H1 (cell line): ENCODE measurements around the gene SNAPIN. TPM values are rescaled to one million over a fixed set of nuclear protein-coding genes. Genes with fewer than 3 reads are reported as not detected.
A peak's percentile ranks its signal among the peaks of the same experiment; 100 is the strongest.

Experiments used
- ASH2L ChIP-seq: fragments of 200-600, 300-600 bp; sonication (generic); IDR thresholded peaks from one replicate; pipeline ENCODE4 v1.7.1; 2017; ENCODE audit warnings: low read length
- CBX5 ChIP-seq: fragments of 300-800, 300-1000 bp; sonication (generic); IDR thresholded peaks from 2 replicates; pipeline ENCODE4 v1.7.1; 2016; ENCODE audit warnings: antibody characterized with exemption, low read length, low read depth
- CEBPB ChIP-seq: IDR thresholded peaks from 2 replicates; pipeline ENCODE4 v1.6.1; 2012; ENCODE audit warnings: low read depth, low read length
- EGR1 ChIP-seq: IDR thresholded peaks from 2 replicates; pipeline ENCODE4 v1.6.1; 2011; ENCODE audit warnings: low read depth, low read length, borderline replicate concordance
- EZH2 ChIP-seq: fragments of 200-600 bp; sonication (generic); IDR thresholded peaks from 2 replicates; pipeline ENCODE4 v1.7.1; 2012; ENCODE audit warnings: low read depth, mild to moderate bottlenecking, moderate library complexity, low read length, inconsistent platforms; ENCODE audit not compliant: severe bottlenecking
- GTF2F1 ChIP-seq: IDR thresholded peaks from 2 replicates; pipeline ENCODE4 v1.6.1; 2012; ENCODE audit warnings: low read depth, low read length, improper control_type of control experiment, borderline replicate concordance
- HDAC6 ChIP-seq: IDR thresholded peaks from one replicate; pipeline ENCODE4 v1.7.1; 2012; ENCODE audit warnings: low read depth, mild to moderate bottlenecking, inconsistent platforms, low read length, moderate library complexity
- JUN ChIP-seq: IDR thresholded peaks from 2 replicates; pipeline ENCODE4 v1.6.1; 2011; ENCODE audit warnings: low read depth, mild to moderate bottlenecking, improper control_type of control experiment, low read length
- JUND ChIP-seq: IDR thresholded peaks from 2 replicates; pipeline ENCODE4 v1.6.1; 2011; ENCODE audit warnings: mild to moderate bottlenecking, improper control_type of control experiment, low read length
- MAFK ChIP-seq: IDR thresholded peaks from 2 replicates; pipeline ENCODE4 v1.6.1; 2012; ENCODE audit warnings: low read depth, mild to moderate bottlenecking, improper control_type of control experiment, low read length
- NANOG ChIP-seq: IDR thresholded peaks from 2 replicates; pipeline ENCODE4 v1.6.1; 2011; ENCODE audit warnings: low read length, low read depth, mild to moderate bottlenecking, inconsistent platforms; ENCODE audit not compliant: insufficient read depth, poor library complexity, severe bottlenecking
- NRF1 ChIP-seq: IDR thresholded peaks from 2 replicates; pipeline ENCODE4 v1.6.1; 2011; ENCODE audit warnings: mild to moderate bottlenecking, low read depth, low read length, improper control_type of control experiment
- POLR2A ChIP-seq, 2 experiments: IDR thresholded peaks; 1 replicate in 1 of 2; 2 replicates in 1 of 2; pipeline ENCODE4 v1.6.1; 2011; ENCODE audit warnings: low read depth in 2 of 2, low read length in 2 of 2, mild to moderate bottlenecking in 2 of 2; ENCODE audit errors: control extremely low read depth in 1 of 2
- POU5F1 ChIP-seq: IDR thresholded peaks from 2 replicates; pipeline ENCODE4 v1.6.1; 2011; ENCODE audit warnings: low read depth, mild to moderate bottlenecking, low read length, moderate library complexity
- RBBP5 ChIP-seq: IDR thresholded peaks from 2 replicates; pipeline ENCODE4 v1.7.1; 2012; ENCODE audit warnings: low read depth, mild to moderate bottlenecking, inconsistent platforms, low read length, moderate library complexity, borderline replicate concordance
- SIN3A ChIP-seq, 2 experiments: IDR thresholded peaks in 1 of 2; conservative IDR thresholded peaks in 1 of 2; 2 replicates each; pipeline ENCODE4 v1.6.1; 2011 to 2012; ENCODE audit warnings: low read length in 2 of 2, improper control_type of control experiment in 1 of 2, low read depth in 1 of 2, mild to moderate bottlenecking in 1 of 2
- SRF ChIP-seq: IDR thresholded peaks from 2 replicates; pipeline ENCODE4 v1.6.1; 2011; ENCODE audit warnings: mild to moderate bottlenecking, low read depth, low read length, moderate library complexity
- SUZ12 ChIP-seq: fragments of 200-600 bp; sonication (generic); IDR thresholded peaks from 2 replicates; pipeline ENCODE4 v1.6.1; 2012; ENCODE audit warnings: mild to moderate bottlenecking, inconsistent platforms, low read length, moderate library complexity, mixed read lengths
- YY1 ChIP-seq: IDR thresholded peaks from 2 replicates; pipeline ENCODE4 v1.6.1; 2011; ENCODE audit warnings: low read depth, mild to moderate bottlenecking, low read length
- polyA plus RNA-seq, 7 experiments: library from polyadenylated mRNA; depleted of rRNA in 3 of 7; stranded (reverse) in 5 of 7; unstranded in 2 of 7; fragments of >200 nt in 5 of 7; fragments of 200-250 nt in 2 of 7; gene quantifications; 1 replicate in 5 of 7; 2 replicates in 1 of 7; 4 replicates in 1 of 7; pipeline versions ENCODE4 v1.2.1 to v1.2.3, GENCODE V29; 2011 to 2013; ENCODE audit warnings: missing spikeins in 2 of 7, mixed read lengths in 2 of 7
- total RNA-seq: library from RNA; stranded (reverse); fragmentation: NEBNext Ultra II Directional; extraction: Animal tissue kit (Norgen Biotek cat#: 25700); gene quantifications from 2 replicates; pipeline ENCODE4 v1.2.1, GENCODE V29; 2021
- TF ChIP-seq, protein P1 (sequence below): IDR thresholded peaks from 2 replicates; pipeline ENCODE4 v1.6.1; 2012; ENCODE audit warnings: inconsistent platforms

The SNAPIN gene
- total and polyA plus RNA-seq, 2 of the 8 experiments (the other 6 are each of a cell fraction or from before 2014, with no cell fraction given), result 25.7 to 31.1 TPM

DNA sequence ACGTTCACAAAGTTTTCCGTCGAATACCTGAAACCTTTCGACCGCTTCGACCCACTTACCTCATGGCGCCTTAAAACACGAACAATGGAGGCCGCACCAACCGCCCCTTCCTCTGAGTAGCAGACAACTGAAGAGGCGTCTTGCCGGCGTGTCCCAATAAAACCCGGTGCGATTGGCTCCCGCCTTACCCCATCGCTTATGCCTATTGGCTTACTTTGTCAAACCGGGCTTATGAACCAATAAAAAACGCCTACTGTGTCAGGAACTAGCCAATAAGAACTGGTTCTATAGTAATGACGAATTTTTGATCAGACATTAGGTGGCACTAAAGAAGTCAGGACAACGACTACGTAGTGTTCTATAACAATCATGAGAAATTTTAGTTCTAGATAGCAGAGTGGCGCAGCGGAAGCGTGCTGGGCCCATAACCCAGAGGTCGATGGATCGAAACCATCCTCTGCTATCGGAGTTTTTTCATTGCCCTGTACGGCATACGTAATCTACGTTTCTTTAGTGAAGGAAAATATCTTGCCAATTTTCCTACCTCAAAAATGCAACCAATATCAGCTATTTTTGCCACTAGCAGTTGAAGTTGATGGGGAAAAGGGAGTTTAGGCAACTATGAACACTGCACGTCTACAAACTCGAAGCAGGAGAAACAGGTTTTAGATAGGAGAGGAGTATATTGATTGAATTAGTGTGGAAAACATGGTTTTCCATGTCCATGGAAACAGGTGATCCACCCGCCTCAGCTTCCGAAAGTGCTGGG, 12.5 kb downstream of the SNAPIN start, which contains the start of gene ILF2 (continued):
- peak; percentile 52; the same call in 1 of the 2 replicates for TF ChIP-seq CEBPB
- TF ChIP-seq ASH2L, result peak; percentile 82
- no peak for TF ChIP-seq SRF
- TF ChIP-seq JUND, result no peak
- no peak for TF ChIP-seq HDAC6
- TF ChIP-seq NANOG, result no peak
- TF ChIP-seq YY1, result peak; percentile 90
- TF ChIP-seq GTF2F1, result peak; percentile 67; the same call in 1 of the 2 replicates
- TF ChIP-seq EGR1, result no peak
- TF ChIP-seq, protein P1, sequence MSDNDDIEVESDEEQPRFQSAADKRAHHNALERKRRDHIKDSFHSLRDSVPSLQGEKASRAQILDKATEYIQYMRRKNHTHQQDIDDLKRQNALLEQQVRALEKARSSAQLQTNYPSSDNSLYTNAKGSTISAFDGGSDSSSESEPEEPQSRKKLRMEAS, result peak; percentile 84
- TF ChIP-seq CBX5, result no peak
- TF ChIP-seq SIN3A (conservative IDR thresholded peaks at IDR 0.05 in 1 of 2, IDR thresholded peaks at IDR 0.05 in 1 of 2; ENCODE audit: low read depth in 1 of 2, low read length in 2 of 2), result peak in 1 of 2 experiments; percentile 35; a peak in 1 of 4 replicates
- no peak for TF ChIP-seq EZH2
- TF ChIP-seq JUN, result no peak
- peak; percentile 88; the same call in 1 of the 2 replicates for TF ChIP-seq MAFK
- peak; percentile 90 to 95 for TF ChIP-seq POLR2A (IDR thresholded peaks at IDR 0.05; ENCODE audit: control extremely low read depth in 1 of 2, low read depth in 2 of 2, low read length in 2 of 2)
- TF ChIP-seq POU5F1, result no peak
- no peak for TF ChIP-seq SUZ12
- TF ChIP-seq RBBP5, result peak; percentile 40; the same call in 1 of the 2 replicates
- peak; percentile 28; the same call in 1 of the 2 replicates for TF ChIP-seq NRF1
